HFF-Myc (cell line): ENCODE measurements around the gene LOXL4.

Experiments
- DNase-seq: peaks from one replicate; pipeline ENCODE4 v3.0.0-alpha.2; 2011; ENCODE audit warnings: low read depth; ENCODE audit errors: extremely low read depth
- H3K4me3 ChIP-seq: replicated peaks from 2 replicates; pipeline ENCODE4 v1.5.1; 2011; ENCODE audit warnings: low read depth, mild to moderate bottlenecking, control low read depth, low read length
- CTCF ChIP-seq: IDR thresholded peaks from 2 replicates; pipeline ENCODE4 v1.5.1; 2012; ENCODE audit warnings: mild to moderate bottlenecking, low read depth, low read length, control low read depth; ENCODE audit errors: missing control alignments

Gene LOXL4

GRCh38 chr10:98303569-98303968 lies 35.6 kb upstream of the LOXL4 start:
- no peak for DNase-seq
- no peak overlapping the region for H3K4me3 ChIP-seq

GRCh38 chr10:98302741-98303365 lies 34.9 kb upstream of the LOXL4 start:
- no peak overlapping the region for H3K4me3 ChIP-seq
- no peak for TF ChIP-seq CTCF
- DNase-seq: no peak

More at GRCh38 chr10:98303569-98303968, 35.6 kb upstream of the LOXL4 start:
- no peak for TF ChIP-seq CTCF

GRCh38 chr10:98301664-98302319 lies 33.8 kb upstream of the LOXL4 start:
- no peak for DNase-seq
- no peak for TF ChIP-seq CTCF
- H3K4me3 ChIP-seq: no peak overlapping the region

- no peak for TF ChIP-seq CTCF
- DNase-seq: no peak
- no peak overlapping the region for H3K4me3 ChIP-seq
Measured at GRCh38 chr10:98300526-98301229, 32.7 kb upstream of the LOXL4 start.

GRCh38 chr10:98299341-98299740 lies 31.3 kb upstream of the LOXL4 start:
- no peak for TF ChIP-seq CTCF
- no peak overlapping the region for H3K4me3 ChIP-seq
- DNase-seq: no peak

GRCh38 chr10:98296524-98296923 lies 28.5 kb upstream of the LOXL4 start:
- H3K4me3 ChIP-seq: no peak overlapping the region
- TF ChIP-seq CTCF: no peak
- DNase-seq: no peak
